Measurements from ENCODE around the gene KRTAP9-8.
"Not testable (repeated sequence)": the region's sequence is repeated elsewhere in the genome, so short reads cannot be mapped to it uniquely, and the experiment has no call there.

- not testable (repeated sequence) for TF ChIP-seq CTCF, POLR2A (IDR thresholded peaks at IDR 0.05)
Observed at GRCh38 chr17:41237949-41238437, at the start of gene KRTAP9-8.

All from body of pancreas (tissue), 4 donors.